HCT116 (cell line): Measurements from ENCODE around the gene SIK3. TPM values are rescaled to one million over a fixed set of nuclear protein-coding genes. Genes with fewer than 3 reads are reported as not detected.

Experiments used
- ATAC-seq: fragments of 200-7000 bp; cut with Tn5 transposase; 2 replicates; pipeline ENCODE4 v1.9.1; 2020; ENCODE audit warnings: mild to moderate bottlenecking, moderate library complexity
- BruUV-seq: library from RNA; stranded (reverse); fragments of 400-500 nt; replicated peaks from 2 replicates; lab custom pipeline; 2021; lab: Mats Ljungman, UMichigan
- CTCF ChIA-PET: fragments of 300-600 bp; sonication (Branson Sonifier 250); formaldehyde crosslinking; loops from one replicate; lab custom pipeline; 2021; ENCODE audit warnings: antibody characterized with exemption; lab: Charles Lee
- POLR2A ChIA-PET: fragments of 300-600, 350-600 bp; sonication (Branson Sonifier 250); formaldehyde crosslinking; loops from one replicate; lab custom pipeline; 2021; ENCODE audit warnings: antibody characterized with exemption; lab: Charles Lee
- RAD21 ChIA-PET, 2 experiments: fragments of 300-600 bp; sonication (Branson Sonifier 250); formaldehyde crosslinking; loops; one replicate each; lab custom pipeline; 2023; ENCODE audit warnings: low total read pairs in 2 of 2; ENCODE audit not compliant: uncharacterized antibody in 2 of 2, unreplicated experiment in 2 of 2, low non-redundant PET in 1 of 2; lab: Charles Lee
- DNase-seq: peaks from one replicate; pipeline ENCODE4 v3.0.0-alpha.2; 2010; ENCODE audit warnings: low read depth, low spot score
- H2AFZ ChIP-seq: fragments of 200-600 bp; shearing (Covaris generic), sonication (generic); 2 replicates; pipeline ENCODE4 v1.6.1; 2017; ENCODE audit warnings: low read depth, mixed run types, mixed read lengths, antibody characterized with exemption, low read length; ENCODE audit not compliant: poor library complexity, severe bottlenecking
- H3K27ac ChIP-seq: 2 replicates; pipeline ENCODE4 v1.5.1; 2012; ENCODE audit warnings: low read depth, low read length
- H3K27me3 ChIP-seq: fragments of 200-600 bp; sonication (generic); 2 replicates; pipeline ENCODE4 v1.6.1; 2016; ENCODE audit warnings: mixed run types, low read length, mixed read lengths; ENCODE audit not compliant: insufficient read depth
- H3K36me3 ChIP-seq, 2 experiments: fragments of 200-500 bp in 1 of 2; fragments of 200-600 bp in 1 of 2; sonication (Bioruptor generic) in 1 of 2; sonication (generic) in 1 of 2; 2 replicates each; pipeline versions ENCODE4 v1.5.1 to v1.6.1; 2014 to 2016; ENCODE audit warnings: low read length in 2 of 2, inconsistent platforms in 1 of 2, mixed read lengths in 1 of 2, mixed run types in 1 of 2; ENCODE audit not compliant: insufficient read depth in 2 of 2, control insufficient read depth in 1 of 2
- H3K4me1 ChIP-seq, 2 experiments: fragments of 200-600 bp in 1 of 2; sonication (generic) in 1 of 2; 2 replicates each; pipeline versions ENCODE4 v1.5.1 to v1.6.1; 2012 to 2017; ENCODE audit warnings: low read length in 2 of 2, inconsistent platforms in 1 of 2, mild to moderate bottlenecking in 1 of 2, mixed read lengths in 1 of 2, mixed run types in 1 of 2, moderate library complexity in 1 of 2; ENCODE audit not compliant: insufficient read depth in 2 of 2, control insufficient read depth in 1 of 2
- H3K4me2 ChIP-seq: fragments of 200-600 bp; sonication (generic); 2 replicates; pipeline ENCODE4 v1.6.1; 2017; ENCODE audit warnings: mixed run types, low read length, mixed read lengths
- H3K4me3 ChIP-seq, 2 experiments: fragments of 200-600 bp in 1 of 2; sonication (generic) in 1 of 2; replicated peaks in 1 of 2; 2 replicates each; pipeline ENCODE4 v1.5.1; 2011 to 2016; ENCODE audit warnings: low read length in 2 of 2, control low read depth in 1 of 2, low read depth in 1 of 2, mild to moderate bottlenecking in 1 of 2, mixed read lengths in 1 of 2, mixed run types in 1 of 2
- H3K79me2 ChIP-seq: fragments of 200-600 bp; sonication (generic); 2 replicates; pipeline ENCODE4 v1.6.1; 2017; ENCODE audit warnings: mild to moderate bottlenecking, mixed run types, low read length, moderate library complexity, mixed read lengths; ENCODE audit not compliant: insufficient read depth
- H3K9ac ChIP-seq: fragments of 200-600 bp; sonication (generic); 2 replicates; pipeline ENCODE4 v1.6.1; 2016; ENCODE audit warnings: low read length, mixed read lengths
- H3K9me2 ChIP-seq: fragments of 200-600 bp; sonication (generic), shearing (Covaris generic); 2 replicates; pipeline ENCODE4 v1.6.1; 2017; ENCODE audit warnings: mixed run types, mild to moderate bottlenecking, moderate library complexity; ENCODE audit not compliant: insufficient read depth
- H3K9me3 ChIP-seq, 2 experiments: fragments of 200-500 bp in 1 of 2; fragments of 200-600 bp in 1 of 2; sonication (Bioruptor generic) in 1 of 2; sonication (generic) in 1 of 2; 2 replicates each; pipeline ENCODE4 v1.6.1; 2014 to 2017; ENCODE audit warnings: low read length in 2 of 2, mixed read lengths in 2 of 2, inconsistent platforms in 1 of 2, low read depth in 1 of 2, mild to moderate bottlenecking in 1 of 2, mixed run types in 1 of 2, moderate library complexity in 1 of 2; ENCODE audit not compliant: control insufficient read depth in 1 of 2, insufficient read depth in 1 of 2
- H4K20me1 ChIP-seq: fragments of 200-600 bp; sonication (generic), shearing (Covaris generic); 2 replicates; pipeline ENCODE4 v1.6.1; 2017; ENCODE audit warnings: mixed run types, mild to moderate bottlenecking, moderate library complexity; ENCODE audit not compliant: insufficient read depth
- CEBPB ChIP-seq: IDR thresholded peaks from 2 replicates; pipeline ENCODE4 v1.6.1; 2012; ENCODE audit warnings: low read depth
- EGR1 ChIP-seq: IDR thresholded peaks from 2 replicates; pipeline ENCODE4 v1.6.1; 2012; ENCODE audit warnings: low read depth
- JUND ChIP-seq: IDR thresholded peaks from 2 replicates; pipeline ENCODE4 v1.6.1; 2012
- POLR2A ChIP-seq: IDR thresholded peaks from 2 replicates; pipeline ENCODE4 v1.7.0; 2011; ENCODE audit warnings: borderline replicate concordance; ENCODE audit not compliant: insufficient read depth, insufficient read length; ENCODE audit errors: extremely low read depth
- SP1 ChIP-seq: IDR thresholded peaks from 2 replicates; pipeline ENCODE4 v1.6.1; 2012; ENCODE audit warnings: low read depth
- intact Hi-C: fragments of 100-400 bp; cut with micrococcal nuclease; formaldehyde crosslinking; loops from 2 replicates; pipeline ENCODE4 v1.10.0; 2022
- total RNA-seq: library from RNA; stranded (reverse); gene quantifications from one replicate; pipeline ENCODE4 v1.2.1, GENCODE V29; 2021; ENCODE audit not compliant: unreplicated experiment
- TF ChIP-seq, protein P1 (sequence below): IDR thresholded peaks from 2 replicates; pipeline ENCODE4 v1.6.1; 2012
- TF ChIP-seq, protein P2 (sequence below): IDR thresholded peaks from 2 replicates; pipeline ENCODE4 v1.6.1; 2012; ENCODE audit warnings: low read depth

Gene SIK3
- total RNA-seq, 1 experiment from 2014 or later = 21.0 TPM

DNA sequence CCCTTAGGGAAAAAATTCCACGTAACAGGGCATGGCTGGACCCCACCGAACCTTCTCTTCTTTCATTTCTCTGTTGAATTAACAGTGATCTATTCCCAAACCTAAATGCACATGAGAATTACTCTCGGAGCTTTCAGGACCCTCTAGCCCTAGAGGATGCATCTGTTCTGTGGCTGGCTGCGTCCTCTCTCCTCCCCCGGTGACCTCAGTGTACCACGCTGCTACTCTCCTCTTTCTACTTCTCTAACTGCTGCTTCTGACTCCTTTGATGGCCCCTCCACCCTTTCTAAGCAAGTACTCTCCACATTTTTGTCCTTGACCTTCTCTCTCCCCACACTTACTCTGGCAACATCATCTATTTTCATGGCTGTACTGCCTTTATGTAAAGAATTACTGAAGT lies 248.7 kb downstream of the SIK3 start (continued):
- TF ChIP-seq SP1 = no peak

DNA sequence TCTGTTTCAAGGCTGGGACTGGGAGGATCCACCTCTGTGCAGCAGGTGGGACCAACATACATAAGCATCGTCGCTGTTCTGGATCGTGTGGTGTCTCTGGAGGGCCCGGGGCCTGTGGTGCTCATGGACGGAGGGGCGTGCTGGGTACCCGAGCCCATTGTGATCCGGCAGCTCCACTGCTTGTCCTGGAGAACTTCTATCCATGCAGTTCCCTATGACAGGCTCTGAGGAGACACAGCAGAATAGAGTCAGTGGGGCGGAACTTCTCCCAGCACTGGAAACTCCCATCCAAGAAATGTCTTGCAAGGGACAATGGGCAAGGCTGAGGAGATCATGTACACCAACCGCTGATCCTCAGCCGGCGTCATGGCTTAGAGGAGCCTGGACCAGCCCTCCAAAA lies 249.2 kb downstream of the SIK3 start:
- no TSS peak for BruUV-seq
- RAD21 ChIA-PET = no interaction called here

More for the DNA sequence above, 249.2 kb downstream of the SIK3 start:
- no peaks in the 10 kb centered on the region for H3K9me3 ChIP-seq
- no peaks in the 10 kb centered on the region for H3K79me2 ChIP-seq
- H2AFZ ChIP-seq = no peak overlapping the region
- ChIA-PET POLR2A (no interaction called here), CTCF (no interaction called here)
- no peak overlapping the region for H3K4me3 ChIP-seq
- H3K4me2 ChIP-seq = no peak overlapping the region
- TF ChIP-seq POLR2A = no peak
- TF ChIP-seq JUND = no peak
- TF ChIP-seq CEBPB = no peak
- TF ChIP-seq, protein P1, sequence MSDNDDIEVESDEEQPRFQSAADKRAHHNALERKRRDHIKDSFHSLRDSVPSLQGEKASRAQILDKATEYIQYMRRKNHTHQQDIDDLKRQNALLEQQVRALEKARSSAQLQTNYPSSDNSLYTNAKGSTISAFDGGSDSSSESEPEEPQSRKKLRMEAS = no peak
- TF ChIP-seq, protein P2, sequence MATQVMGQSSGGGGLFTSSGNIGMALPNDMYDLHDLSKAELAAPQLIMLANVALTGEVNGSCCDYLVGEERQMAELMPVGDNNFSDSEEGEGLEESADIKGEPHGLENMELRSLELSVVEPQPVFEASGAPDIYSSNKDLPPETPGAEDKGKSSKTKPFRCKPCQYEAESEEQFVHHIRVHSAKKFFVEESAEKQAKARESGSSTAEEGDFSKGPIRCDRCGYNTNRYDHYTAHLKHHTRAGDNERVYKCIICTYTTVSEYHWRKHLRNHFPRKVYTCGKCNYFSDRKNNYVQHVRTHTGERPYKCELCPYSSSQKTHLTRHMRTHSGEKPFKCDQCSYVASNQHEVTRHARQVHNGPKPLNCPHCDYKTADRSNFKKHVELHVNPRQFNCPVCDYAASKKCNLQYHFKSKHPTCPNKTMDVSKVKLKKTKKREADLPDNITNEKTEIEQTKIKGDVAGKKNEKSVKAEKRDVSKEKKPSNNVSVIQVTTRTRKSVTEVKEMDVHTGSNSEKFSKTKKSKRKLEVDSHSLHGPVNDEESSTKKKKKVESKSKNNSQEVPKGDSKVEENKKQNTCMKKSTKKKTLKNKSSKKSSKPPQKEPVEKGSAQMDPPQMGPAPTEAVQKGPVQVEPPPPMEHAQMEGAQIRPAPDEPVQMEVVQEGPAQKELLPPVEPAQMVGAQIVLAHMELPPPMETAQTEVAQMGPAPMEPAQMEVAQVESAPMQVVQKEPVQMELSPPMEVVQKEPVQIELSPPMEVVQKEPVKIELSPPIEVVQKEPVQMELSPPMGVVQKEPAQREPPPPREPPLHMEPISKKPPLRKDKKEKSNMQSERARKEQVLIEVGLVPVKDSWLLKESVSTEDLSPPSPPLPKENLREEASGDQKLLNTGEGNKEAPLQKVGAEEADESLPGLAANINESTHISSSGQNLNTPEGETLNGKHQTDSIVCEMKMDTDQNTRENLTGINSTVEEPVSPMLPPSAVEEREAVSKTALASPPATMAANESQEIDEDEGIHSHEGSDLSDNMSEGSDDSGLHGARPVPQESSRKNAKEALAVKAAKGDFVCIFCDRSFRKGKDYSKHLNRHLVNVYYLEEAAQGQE = no peak
- no peak for TF ChIP-seq EGR1
- ATAC-seq (no peak), DNase-seq (no peak)
- no peaks in the 10 kb centered on the region for H3K27me3 ChIP-seq
- H3K4me1 ChIP-seq = peaks cover 0 to 14% of the 10 kb centered on the region in 2 experiments; a peak in 2 of 4 replicates
- no peaks in the 10 kb centered on the region for H4K20me1 ChIP-seq
- no peak overlapping the region for H3K9ac ChIP-seq
- no peak overlapping the region for H3K27ac ChIP-seq
- intact Hi-C loops = no loop called here
- H3K9me2 ChIP-seq = no peaks in the 10 kb centered on the region
- H3K36me3 ChIP-seq = peaks cover 3 to 13% of the 10 kb centered on the region in 2 experiments; a peak in 2 of 4 replicates
